Measurements from ENCODE around the gene GRIPAP1. TPM values are rescaled to one million over a fixed set of nuclear protein-coding genes. Genes with fewer than 3 reads are reported as not detected.

The GRIPAP1 gene
- total RNA-seq, 1 experiment from 2014 or later, result 51.0 TPM

DNA sequence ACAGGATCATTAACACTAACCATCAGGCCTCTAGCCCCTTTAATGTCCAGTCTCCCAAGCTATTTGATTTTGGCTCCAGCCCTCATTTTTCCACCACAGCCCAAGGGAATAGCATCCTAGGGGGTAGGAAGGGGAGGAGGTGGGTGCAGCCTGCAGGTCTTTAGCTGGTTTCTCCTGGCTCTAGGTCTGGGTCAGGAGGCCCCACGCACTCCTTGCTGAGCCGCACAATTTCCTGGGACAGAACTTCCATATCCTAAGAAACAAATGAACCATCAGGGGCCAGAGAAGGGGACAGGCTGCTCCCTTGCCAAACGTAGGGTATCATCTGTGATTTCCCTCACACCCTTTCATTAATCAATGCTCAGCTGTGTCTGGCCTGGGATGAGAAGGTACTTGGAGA, 28.0 kb downstream of the GRIPAP1 start:
- H3K36me3 ChIP-seq (ENCODE audit: control insufficient read depth, insufficient read depth, low read length), result no peaks in the 10 kb centered on the region; the same call in 1 of the 2 replicates
- ChIA-PET POLR2A (no interaction called here), CTCF (no interaction called here)
- ATAC-seq, result no peak
- H3K9me3 ChIP-seq (ENCODE audit: control insufficient read depth, insufficient read depth, low read depth, low read length), result no peaks in the 10 kb centered on the region
- intact Hi-C loops (cut with micrococcal nuclease; ENCODE audit: unreplicated experiment), result loop anchor here (10.0 kb wide), 1 partner anchor 71 kb away; the partner anchor contains the start of gene TFE3
- BruUV-seq (replicated peaks), result no TSS peak
- in situ Hi-C loops (cut with HindIII; ENCODE audit: low pct_unique_long_range_greater_than_20kb, low sequenced_read_pairs), result no loop called here
- TF ChIP-seq, protein P1, sequence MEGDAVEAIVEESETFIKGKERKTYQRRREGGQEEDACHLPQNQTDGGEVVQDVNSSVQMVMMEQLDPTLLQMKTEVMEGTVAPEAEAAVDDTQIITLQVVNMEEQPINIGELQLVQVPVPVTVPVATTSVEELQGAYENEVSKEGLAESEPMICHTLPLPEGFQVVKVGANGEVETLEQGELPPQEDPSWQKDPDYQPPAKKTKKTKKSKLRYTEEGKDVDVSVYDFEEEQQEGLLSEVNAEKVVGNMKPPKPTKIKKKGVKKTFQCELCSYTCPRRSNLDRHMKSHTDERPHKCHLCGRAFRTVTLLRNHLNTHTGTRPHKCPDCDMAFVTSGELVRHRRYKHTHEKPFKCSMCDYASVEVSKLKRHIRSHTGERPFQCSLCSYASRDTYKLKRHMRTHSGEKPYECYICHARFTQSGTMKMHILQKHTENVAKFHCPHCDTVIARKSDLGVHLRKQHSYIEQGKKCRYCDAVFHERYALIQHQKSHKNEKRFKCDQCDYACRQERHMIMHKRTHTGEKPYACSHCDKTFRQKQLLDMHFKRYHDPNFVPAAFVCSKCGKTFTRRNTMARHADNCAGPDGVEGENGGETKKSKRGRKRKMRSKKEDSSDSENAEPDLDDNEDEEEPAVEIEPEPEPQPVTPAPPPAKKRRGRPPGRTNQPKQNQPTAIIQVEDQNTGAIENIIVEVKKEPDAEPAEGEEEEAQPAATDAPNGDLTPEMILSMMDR (IDR thresholded peaks at IDR 0.05), result no peak
- no peak for TF ChIP-seq POLR2AphosphoS5 (IDR thresholded peaks at IDR 0.05; ENCODE audit: low read depth, low read length)
- TF ChIP-seq, protein P2, sequence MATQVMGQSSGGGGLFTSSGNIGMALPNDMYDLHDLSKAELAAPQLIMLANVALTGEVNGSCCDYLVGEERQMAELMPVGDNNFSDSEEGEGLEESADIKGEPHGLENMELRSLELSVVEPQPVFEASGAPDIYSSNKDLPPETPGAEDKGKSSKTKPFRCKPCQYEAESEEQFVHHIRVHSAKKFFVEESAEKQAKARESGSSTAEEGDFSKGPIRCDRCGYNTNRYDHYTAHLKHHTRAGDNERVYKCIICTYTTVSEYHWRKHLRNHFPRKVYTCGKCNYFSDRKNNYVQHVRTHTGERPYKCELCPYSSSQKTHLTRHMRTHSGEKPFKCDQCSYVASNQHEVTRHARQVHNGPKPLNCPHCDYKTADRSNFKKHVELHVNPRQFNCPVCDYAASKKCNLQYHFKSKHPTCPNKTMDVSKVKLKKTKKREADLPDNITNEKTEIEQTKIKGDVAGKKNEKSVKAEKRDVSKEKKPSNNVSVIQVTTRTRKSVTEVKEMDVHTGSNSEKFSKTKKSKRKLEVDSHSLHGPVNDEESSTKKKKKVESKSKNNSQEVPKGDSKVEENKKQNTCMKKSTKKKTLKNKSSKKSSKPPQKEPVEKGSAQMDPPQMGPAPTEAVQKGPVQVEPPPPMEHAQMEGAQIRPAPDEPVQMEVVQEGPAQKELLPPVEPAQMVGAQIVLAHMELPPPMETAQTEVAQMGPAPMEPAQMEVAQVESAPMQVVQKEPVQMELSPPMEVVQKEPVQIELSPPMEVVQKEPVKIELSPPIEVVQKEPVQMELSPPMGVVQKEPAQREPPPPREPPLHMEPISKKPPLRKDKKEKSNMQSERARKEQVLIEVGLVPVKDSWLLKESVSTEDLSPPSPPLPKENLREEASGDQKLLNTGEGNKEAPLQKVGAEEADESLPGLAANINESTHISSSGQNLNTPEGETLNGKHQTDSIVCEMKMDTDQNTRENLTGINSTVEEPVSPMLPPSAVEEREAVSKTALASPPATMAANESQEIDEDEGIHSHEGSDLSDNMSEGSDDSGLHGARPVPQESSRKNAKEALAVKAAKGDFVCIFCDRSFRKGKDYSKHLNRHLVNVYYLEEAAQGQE (IDR thresholded peaks at IDR 0.05; ENCODE audit: insufficient read depth in 1 of 2, low read depth in 2 of 2, low read length in 1 of 2), result no peak
- no peak for TF ChIP-seq SIN3A (IDR thresholded peaks at IDR 0.05; ENCODE audit: borderline replicate concordance, insufficient read depth, low read depth, low read length)
- no peak for TF ChIP-seq TCF7L2 (IDR thresholded peaks at IDR 0.05; ENCODE audit: low read depth, low read length)
- H3K4me1 ChIP-seq (ENCODE audit: control insufficient read depth, insufficient read depth, low read length), result no peaks in the 10 kb centered on the region
- DNase-seq (ENCODE audit: low read depth, low spot score), result no peak
- no peak overlapping the region for H3K4me3 ChIP-seq (ENCODE audit: low read depth in 2 of 2, low read length in 2 of 2)
- no peak overlapping the region for H3K27ac ChIP-seq (ENCODE audit: low read length)
- H3K27me3 ChIP-seq (ENCODE audit: control insufficient read depth, insufficient read depth, low read length), result no peaks in the 10 kb centered on the region

DNA sequence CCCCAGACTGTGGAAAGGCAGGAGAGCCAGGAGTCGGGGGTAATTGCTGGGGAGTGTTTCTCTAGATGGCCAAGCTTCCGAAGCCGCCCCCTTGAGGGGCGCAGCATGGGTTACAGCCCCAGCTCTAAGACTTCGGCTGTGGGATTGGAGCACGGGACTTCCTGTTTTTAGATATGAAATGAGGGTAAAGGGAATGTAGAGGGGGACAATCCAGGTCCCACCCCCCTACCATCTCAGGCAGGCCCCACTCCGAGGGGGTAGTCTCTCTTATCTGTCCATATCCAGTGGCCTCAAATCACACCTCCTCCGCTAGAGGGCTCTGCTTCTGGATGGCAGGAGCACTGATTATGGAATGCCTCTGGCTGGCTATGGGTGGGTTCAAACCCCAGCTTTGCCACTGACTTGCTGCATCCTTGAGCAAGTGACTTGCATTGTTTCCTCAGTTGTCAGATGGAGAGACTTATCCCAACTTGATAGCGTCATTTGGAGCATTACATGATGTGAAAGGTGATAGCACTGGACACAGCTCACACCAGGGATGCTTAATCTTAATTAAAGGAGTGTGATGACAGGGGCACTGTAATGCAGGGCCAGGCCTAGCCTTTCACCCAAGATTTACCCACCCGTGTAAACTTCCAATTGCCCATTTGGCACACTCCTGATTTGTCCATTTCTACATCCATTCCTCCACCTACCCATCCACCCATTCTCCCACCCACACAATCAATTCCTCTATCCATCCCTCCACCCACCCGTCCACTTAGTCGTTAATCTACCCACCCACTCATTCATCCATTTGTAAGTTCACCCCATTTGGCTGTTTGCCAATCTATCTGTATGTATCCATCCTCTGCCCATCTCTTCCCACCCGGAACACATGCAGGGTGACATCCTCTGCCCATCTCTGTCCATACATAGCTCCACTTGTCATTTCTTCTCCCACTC, 29.6 kb downstream of the GRIPAP1 start:
- intact Hi-C loops (cut with micrococcal nuclease; ENCODE audit: unreplicated experiment) (loop anchor here (10.0 kb wide), 1 partner anchor 72 kb away; the partner anchor contains the start of gene TFE3), in situ Hi-C loops (cut with HindIII; ENCODE audit: low pct_unique_long_range_greater_than_20kb, low sequenced_read_pairs) (no loop called here)
- no peak for DNase-seq (ENCODE audit: low read depth, low spot score)
- ChIA-PET CTCF (no interaction called here), POLR2A (interaction anchor here (1.0 kb wide), 1 partner anchor 30 kb away, joined by 3 read pairs; the partner anchor contains the start of gene GRIPAP1)
- TF ChIP-seq, protein P2 (IDR thresholded peaks at IDR 0.05; ENCODE audit: insufficient read depth in 1 of 2, low read depth in 2 of 2, low read length in 1 of 2), result no peak
- TF ChIP-seq POLR2AphosphoS5 (IDR thresholded peaks at IDR 0.05; ENCODE audit: low read depth, low read length) (no peak; the same call in 1 of the 2 replicates), TCF7L2 (IDR thresholded peaks at IDR 0.05; ENCODE audit: low read depth, low read length) (no peak), SIN3A (IDR thresholded peaks at IDR 0.05; ENCODE audit: borderline replicate concordance, insufficient read depth, low read depth, low read length) (no peak)
- TF ChIP-seq, protein P1 (IDR thresholded peaks at IDR 0.05), result peak; percentile 88
- Histone ChIP-seq H3K4me1 (ENCODE audit: control insufficient read depth, insufficient read depth, low read length) (no peaks in the 10 kb centered on the region), H3K4me3 (ENCODE audit: low read depth in 2 of 2, low read length in 2 of 2) (peak overlapping the region; percentile 40 to 70), H3K27ac (ENCODE audit: low read length) (peak overlapping the region; percentile 68), H3K27me3 (ENCODE audit: control insufficient read depth, insufficient read depth, low read length) (no peaks in the 10 kb centered on the region), H3K36me3 (ENCODE audit: control insufficient read depth, insufficient read depth, low read length) (no peaks in the 10 kb centered on the region), H3K9me3 (ENCODE audit: control insufficient read depth, insufficient read depth, low read depth, low read length) (no peaks in the 10 kb centered on the region)
- peak; percentile 71 for ATAC-seq
- BruUV-seq (replicated peaks), result no TSS peak
